Neural cell (in vitro differentiated cells): ENCODE data around the gene RNF121. TPM values are rescaled to one million over a fixed set of nuclear protein-coding genes. Genes with fewer than 3 reads are reported as not detected.

ENCODE experiments used
- H2AFZ ChIP-seq: fragments of 200-600, 300-800 bp; sonication (generic), shearing (Covaris generic); 2 replicates; pipeline ENCODE4 v1.6.0; 2014; ENCODE audit warnings: low read depth, mild to moderate bottlenecking, antibody characterized with exemption, low read length, moderate library complexity
- H3F3A ChIP-seq: fragments of 200-600 bp; shearing (Covaris generic); 2 replicates; pipeline ENCODE4 v1.6.1; 2016; ENCODE audit warnings: mild to moderate bottlenecking, moderate library complexity, mixed read lengths, antibody characterized with exemption, low read length; ENCODE audit not compliant: insufficient read depth, poor library complexity, severe bottlenecking
- H3K27ac ChIP-seq: fragments of 200-600, 300-800 bp; sonication (generic), shearing (Covaris generic); 2 replicates; pipeline ENCODE4 v1.5.1; 2014; ENCODE audit warnings: mild to moderate bottlenecking, low read length, moderate library complexity
- H3K27me3 ChIP-seq: fragments of 300-800, 200-600 bp; sonication (generic), shearing (Covaris generic); 2 replicates; pipeline ENCODE4 v1.6.0; 2014; ENCODE audit warnings: mild to moderate bottlenecking, low read depth, low read length, moderate library complexity; ENCODE audit not compliant: insufficient read depth
- H3K36me3 ChIP-seq: fragments of 300-800, 200-600 bp; sonication (generic), shearing (Covaris generic); 2 replicates; pipeline ENCODE4 v1.5.1; 2014; ENCODE audit warnings: mild to moderate bottlenecking, antibody characterized with exemption, low read length, moderate library complexity; ENCODE audit not compliant: insufficient read depth
- H3K4me2 ChIP-seq: fragments of 300-800, 200-600 bp; sonication (generic), shearing (Covaris generic); 2 replicates; pipeline ENCODE4 v1.6.0; 2014; ENCODE audit warnings: mild to moderate bottlenecking, low read length
- H3K4me3 ChIP-seq: fragments of 300-800, 200-600 bp; sonication (generic), shearing (Covaris generic); 2 replicates; pipeline ENCODE4 v1.5.1; 2014; ENCODE audit warnings: mild to moderate bottlenecking, low read length, moderate library complexity
- H3K79me2 ChIP-seq: fragments of 200-600 bp; shearing (Covaris generic); replicated peaks from 2 replicates; pipeline ENCODE4 v1.6.0; 2014; ENCODE audit warnings: mild to moderate bottlenecking, low read length, moderate library complexity; ENCODE audit not compliant: insufficient read depth
- H3K9ac ChIP-seq: fragments of 300-800, 200-600 bp; sonication (generic), shearing (Covaris generic); 2 replicates; pipeline ENCODE4 v1.6.1; 2016; ENCODE audit warnings: mild to moderate bottlenecking, low read length, mixed read lengths
- H3K9me2 ChIP-seq: fragments of 200-600 bp; shearing (Covaris generic); 2 replicates; pipeline ENCODE4 v1.6.1; 2016; ENCODE audit warnings: mild to moderate bottlenecking, low read length, mixed read lengths; ENCODE audit not compliant: insufficient read depth
- H3K9me3 ChIP-seq: fragments of 200-600, 300-800 bp; sonication (generic), shearing (Covaris generic); 2 replicates; pipeline ENCODE4 v1.6.1; 2016; ENCODE audit warnings: mild to moderate bottlenecking, mixed run types, low read length, moderate library complexity, mixed read lengths
- H4K20me1 ChIP-seq: fragments of 200-600 bp; shearing (Covaris generic); 2 replicates; pipeline ENCODE4 v1.6.1; 2016; ENCODE audit warnings: mild to moderate bottlenecking, mixed run types; ENCODE audit not compliant: insufficient read depth
- EP300 ChIP-seq: fragments of 450-650 bp; conservative IDR thresholded peaks from 2 replicates; pipeline ENCODE4 v1.6.1; 2014; ENCODE audit warnings: antibody characterized with exemption, mild to moderate bottlenecking, moderate library complexity; ENCODE audit not compliant: poor library complexity, severe bottlenecking
- EZH2 ChIP-seq: fragments of 200-600, 300-800 bp; shearing (Covaris generic), sonication (generic); IDR thresholded peaks from 2 replicates; pipeline ENCODE4 v1.6.1; 2014; ENCODE audit warnings: antibody characterized with exemption, low read length, borderline replicate concordance, mild to moderate bottlenecking; ENCODE audit not compliant: insufficient read depth, poor library complexity, severe bottlenecking
- MXI1 ChIP-seq: fragments of 450-650 bp; conservative IDR thresholded peaks from 2 replicates; pipeline ENCODE4 v1.6.1; 2014; ENCODE audit warnings: antibody characterized with exemption, mild to moderate bottlenecking; ENCODE audit not compliant: poor library complexity, severe bottlenecking
- POLR2AphosphoS5 ChIP-seq: IDR thresholded peaks from 2 replicates; pipeline ENCODE4 v1.6.1; 2012
- RAD21 ChIP-seq: fragments of 450-650 bp; conservative IDR thresholded peaks from 2 replicates; pipeline ENCODE4 v1.6.1; 2014; ENCODE audit warnings: antibody characterized with exemption, mild to moderate bottlenecking, moderate library complexity
- SMC3 ChIP-seq: fragments of 450-650 bp; conservative IDR thresholded peaks from 2 replicates; pipeline ENCODE4 v1.6.1; 2014; ENCODE audit warnings: antibody characterized with exemption, mild to moderate bottlenecking, moderate library complexity; ENCODE audit not compliant: poor library complexity
- TAF1 ChIP-seq: IDR thresholded peaks from 2 replicates; pipeline ENCODE4 v1.6.1; 2012; ENCODE audit warnings: low read depth
- polyA plus RNA-seq: library from polyadenylated mRNA; depleted of rRNA; stranded (reverse); fragments of >200 nt; gene quantifications from 2 replicates; pipeline ENCODE4 v1.2.3, GENCODE V29; 2014
- TF ChIP-seq, protein P1 (sequence below): IDR thresholded peaks from 2 replicates; pipeline ENCODE4 v1.6.1; 2012; ENCODE audit warnings: borderline replicate concordance
- TF ChIP-seq, protein P2 (sequence below): fragments of 450-650 bp; IDR thresholded peaks from 2 replicates; pipeline ENCODE4 v1.5.1; 2014; ENCODE audit warnings: antibody characterized with exemption, mild to moderate bottlenecking, moderate library complexity; ENCODE audit not compliant: poor library complexity, severe bottlenecking

Gene RNF121
- polyA plus RNA-seq, 1 donor from 2014 or later = 21.2 TPM

DNA sequence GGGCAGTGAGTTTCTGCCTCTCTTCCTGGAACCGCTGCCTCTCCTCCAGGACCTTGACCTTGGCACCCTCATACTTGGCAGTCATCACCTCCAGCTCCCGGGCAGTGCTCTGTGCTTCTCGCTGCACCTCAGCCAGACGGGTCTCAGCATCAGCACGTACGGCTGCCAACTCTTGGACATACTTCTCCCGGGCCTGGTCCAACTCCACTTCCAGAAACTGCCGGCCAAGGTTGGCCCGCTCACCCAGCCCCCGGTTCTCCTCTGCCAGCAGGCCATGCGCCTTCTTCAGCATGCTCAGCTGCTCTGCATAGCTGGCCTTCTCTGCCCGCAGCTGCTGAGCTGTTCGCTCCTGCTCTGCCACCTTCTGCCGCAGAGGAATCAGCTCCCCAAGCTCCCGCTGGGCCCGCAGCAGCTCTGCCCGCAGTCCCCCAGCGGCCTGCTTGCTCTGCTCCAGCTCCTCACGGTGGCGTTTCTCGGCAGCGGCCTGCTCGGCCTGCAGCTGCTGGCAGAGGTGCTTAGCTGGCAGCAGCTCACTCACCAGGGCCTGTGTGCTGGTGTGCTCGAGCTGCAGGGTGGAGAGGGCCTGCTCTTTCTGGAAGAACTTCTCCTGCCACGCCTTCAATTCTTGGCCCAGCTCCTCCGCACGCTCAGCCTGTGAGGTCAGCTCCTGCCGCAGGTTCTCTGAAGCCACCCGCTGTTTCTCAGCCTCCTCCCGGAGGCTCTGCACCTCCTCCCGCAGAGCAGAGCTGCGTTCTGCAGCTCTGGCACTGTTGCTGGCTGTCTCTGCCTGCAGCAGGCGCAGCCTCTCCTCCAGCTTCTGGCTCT, 84.3 kb downstream of the RNF121 start:
- H3K9ac ChIP-seq = no peak overlapping the region
- peaks cover 3% of the 10 kb centered on the region for H4K20me1 ChIP-seq
- no peaks in the 10 kb centered on the region for H3K36me3 ChIP-seq
- H3K27ac ChIP-seq = no peak overlapping the region
- no peak overlapping the region for H2AFZ ChIP-seq
- no peaks in the 10 kb centered on the region for H3K9me2 ChIP-seq
- no peaks in the 10 kb centered on the region for H3F3A ChIP-seq
- H3K9me3 ChIP-seq = no peaks in the 10 kb centered on the region
- no peak overlapping the region for H3K4me2 ChIP-seq
- H3K79me2 ChIP-seq = no peaks in the 10 kb centered on the region
- no peak overlapping the region for H3K4me3 ChIP-seq
- H3K27me3 ChIP-seq = no peaks in the 10 kb centered on the region
- TF ChIP-seq EZH2 = no peak
- no peak for TF ChIP-seq TAF1
- TF ChIP-seq, protein P1, sequence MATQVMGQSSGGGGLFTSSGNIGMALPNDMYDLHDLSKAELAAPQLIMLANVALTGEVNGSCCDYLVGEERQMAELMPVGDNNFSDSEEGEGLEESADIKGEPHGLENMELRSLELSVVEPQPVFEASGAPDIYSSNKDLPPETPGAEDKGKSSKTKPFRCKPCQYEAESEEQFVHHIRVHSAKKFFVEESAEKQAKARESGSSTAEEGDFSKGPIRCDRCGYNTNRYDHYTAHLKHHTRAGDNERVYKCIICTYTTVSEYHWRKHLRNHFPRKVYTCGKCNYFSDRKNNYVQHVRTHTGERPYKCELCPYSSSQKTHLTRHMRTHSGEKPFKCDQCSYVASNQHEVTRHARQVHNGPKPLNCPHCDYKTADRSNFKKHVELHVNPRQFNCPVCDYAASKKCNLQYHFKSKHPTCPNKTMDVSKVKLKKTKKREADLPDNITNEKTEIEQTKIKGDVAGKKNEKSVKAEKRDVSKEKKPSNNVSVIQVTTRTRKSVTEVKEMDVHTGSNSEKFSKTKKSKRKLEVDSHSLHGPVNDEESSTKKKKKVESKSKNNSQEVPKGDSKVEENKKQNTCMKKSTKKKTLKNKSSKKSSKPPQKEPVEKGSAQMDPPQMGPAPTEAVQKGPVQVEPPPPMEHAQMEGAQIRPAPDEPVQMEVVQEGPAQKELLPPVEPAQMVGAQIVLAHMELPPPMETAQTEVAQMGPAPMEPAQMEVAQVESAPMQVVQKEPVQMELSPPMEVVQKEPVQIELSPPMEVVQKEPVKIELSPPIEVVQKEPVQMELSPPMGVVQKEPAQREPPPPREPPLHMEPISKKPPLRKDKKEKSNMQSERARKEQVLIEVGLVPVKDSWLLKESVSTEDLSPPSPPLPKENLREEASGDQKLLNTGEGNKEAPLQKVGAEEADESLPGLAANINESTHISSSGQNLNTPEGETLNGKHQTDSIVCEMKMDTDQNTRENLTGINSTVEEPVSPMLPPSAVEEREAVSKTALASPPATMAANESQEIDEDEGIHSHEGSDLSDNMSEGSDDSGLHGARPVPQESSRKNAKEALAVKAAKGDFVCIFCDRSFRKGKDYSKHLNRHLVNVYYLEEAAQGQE = no peak
- no peak for TF ChIP-seq POLR2AphosphoS5
- no peak for TF ChIP-seq MXI1
- TF ChIP-seq, protein P2, sequence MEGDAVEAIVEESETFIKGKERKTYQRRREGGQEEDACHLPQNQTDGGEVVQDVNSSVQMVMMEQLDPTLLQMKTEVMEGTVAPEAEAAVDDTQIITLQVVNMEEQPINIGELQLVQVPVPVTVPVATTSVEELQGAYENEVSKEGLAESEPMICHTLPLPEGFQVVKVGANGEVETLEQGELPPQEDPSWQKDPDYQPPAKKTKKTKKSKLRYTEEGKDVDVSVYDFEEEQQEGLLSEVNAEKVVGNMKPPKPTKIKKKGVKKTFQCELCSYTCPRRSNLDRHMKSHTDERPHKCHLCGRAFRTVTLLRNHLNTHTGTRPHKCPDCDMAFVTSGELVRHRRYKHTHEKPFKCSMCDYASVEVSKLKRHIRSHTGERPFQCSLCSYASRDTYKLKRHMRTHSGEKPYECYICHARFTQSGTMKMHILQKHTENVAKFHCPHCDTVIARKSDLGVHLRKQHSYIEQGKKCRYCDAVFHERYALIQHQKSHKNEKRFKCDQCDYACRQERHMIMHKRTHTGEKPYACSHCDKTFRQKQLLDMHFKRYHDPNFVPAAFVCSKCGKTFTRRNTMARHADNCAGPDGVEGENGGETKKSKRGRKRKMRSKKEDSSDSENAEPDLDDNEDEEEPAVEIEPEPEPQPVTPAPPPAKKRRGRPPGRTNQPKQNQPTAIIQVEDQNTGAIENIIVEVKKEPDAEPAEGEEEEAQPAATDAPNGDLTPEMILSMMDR = no peak
- no peak for TF ChIP-seq EP300
- no peak for TF ChIP-seq SMC3
- TF ChIP-seq RAD21 = no peak

DNA sequence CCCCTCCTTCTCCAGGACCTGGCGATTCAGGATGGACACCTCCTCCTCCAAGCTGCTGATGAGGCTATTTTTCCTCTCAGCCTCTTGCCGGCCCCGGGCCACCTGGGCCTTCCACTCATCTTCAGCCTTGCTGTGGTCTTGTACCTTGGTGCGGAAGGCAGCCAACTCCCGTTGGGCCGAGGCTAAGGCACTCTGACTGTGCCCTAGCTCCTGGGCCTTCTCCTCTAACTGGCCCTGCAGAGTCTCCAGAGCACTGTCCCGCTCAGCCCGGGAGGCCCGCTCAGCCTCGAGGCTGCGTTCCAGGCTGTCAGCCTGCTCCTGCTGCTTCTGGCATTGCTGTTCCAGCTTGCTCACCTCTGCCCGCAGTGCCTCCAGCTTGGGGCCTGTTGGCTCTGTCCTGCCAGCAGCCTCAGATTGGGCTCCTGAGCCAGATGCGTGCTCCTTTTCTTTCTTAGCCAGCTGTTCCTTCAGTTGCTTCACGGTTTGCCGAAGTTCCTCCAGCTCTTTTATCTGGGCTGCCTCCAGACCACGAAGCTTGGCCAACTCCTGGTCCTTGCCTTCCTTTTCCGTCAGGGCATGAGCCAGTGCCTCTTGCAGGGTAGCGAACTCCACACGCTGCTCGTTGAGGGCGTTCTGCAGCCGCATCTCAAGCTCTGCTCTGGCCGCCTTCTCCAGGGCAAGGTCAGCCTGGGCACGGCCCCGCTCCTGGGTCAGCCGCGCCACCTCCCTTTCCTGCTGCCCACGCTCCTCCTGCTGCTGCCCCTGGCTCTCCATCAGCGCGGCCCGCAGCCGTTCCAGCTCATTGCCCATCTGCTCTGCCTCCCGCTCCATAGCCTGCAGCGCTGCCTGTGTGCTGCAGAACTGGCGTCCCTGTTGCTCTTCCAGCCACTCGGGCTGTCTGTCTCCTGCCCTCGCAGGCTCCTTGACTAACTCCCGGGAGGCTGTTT, 85.2 kb downstream of the RNF121 start:
- H3K36me3 ChIP-seq = no peaks in the 10 kb centered on the region
- no peaks in the 10 kb centered on the region for H3K9me2 ChIP-seq
- H4K20me1 ChIP-seq = peaks cover 3% of the 10 kb centered on the region
- no peak overlapping the region for H3K9ac ChIP-seq
- no peak overlapping the region for H2AFZ ChIP-seq
- H3F3A ChIP-seq = no peaks in the 10 kb centered on the region
- TF ChIP-seq POLR2AphosphoS5 (no peak), TAF1 (no peak), MXI1 (no peak), EP300 (no peak), SMC3 (no peak), RAD21 (no peak), EZH2 (no peak)
- TF ChIP-seq, protein P2 = no peak
- TF ChIP-seq, protein P1 = no peak
- H3K9me3 ChIP-seq = no peaks in the 10 kb centered on the region
- H3K27me3 ChIP-seq = no peaks in the 10 kb centered on the region
- no peak overlapping the region for H3K4me3 ChIP-seq
- H3K27ac ChIP-seq = no peak overlapping the region
- H3K79me2 ChIP-seq = no peaks in the 10 kb centered on the region
- no peak overlapping the region for H3K4me2 ChIP-seq
